KBM-7 (cell line): ENCODE data around the gene HDAC9.
A peak's percentile ranks its signal among the peaks of the same experiment; 100 is the strongest.
"Not testable (repeated sequence)": the region's sequence is repeated elsewhere in the genome, so short reads cannot be mapped to it uniquely, and the experiment has no call there.

ENCODE experiments used
- DNase-seq: peaks from one replicate; pipeline ENCODE4 v3.0.0-alpha.2; 2015
- in situ Hi-C: fragments of 300-500 bp; cut with MboI; formaldehyde crosslinking; loops from 2 replicates; pipeline ENCODE4 v1.14.3; 2020; ENCODE audit warnings: low sequenced_read_pairs, low pct_unique_long_range_greater_than_20kb, mixed read lengths

The HDAC9 gene

GRCh38 chr7:18680576-18680975, 185.0 kb downstream of the HDAC9 start:
- in situ Hi-C loops = no loop called here

GRCh38 chr7:18684916-18685315, 189.4 kb downstream of the HDAC9 start:
- in situ Hi-C loops = no loop called here

More at GRCh38 chr7:18680576-18680975, 185.0 kb downstream of the HDAC9 start:
- no peak for DNase-seq

GRCh38 chr7:18685971-18686370, 190.4 kb downstream of the HDAC9 start:
- in situ Hi-C loops = no loop called here
- no peak for DNase-seq

More at GRCh38 chr7:18684916-18685315, 189.4 kb downstream of the HDAC9 start:
- DNase-seq = no peak

- DNase-seq = no peak
Measured at GRCh38 chr7:18689551-18689950, 194.0 kb downstream of the HDAC9 start.

GRCh38 chr7:18693406-18693805, 197.9 kb downstream of the HDAC9 start:
- in situ Hi-C loops = no loop called here
- DNase-seq = no peak

More at GRCh38 chr7:18689551-18689950, 194.0 kb downstream of the HDAC9 start:
- in situ Hi-C loops = no loop called here

GRCh38 chr7:18693816-18694215, 198.3 kb downstream of the HDAC9 start:
- in situ Hi-C loops = no loop called here
- no peak for DNase-seq

- in situ Hi-C loops = no loop called here
- no peak for DNase-seq
Measured at GRCh38 chr7:18694484-18694883, 198.9 kb downstream of the HDAC9 start.

- in situ Hi-C loops = no loop called here
- DNase-seq = no peak
Measured at GRCh38 chr7:18694911-18695310, 199.4 kb downstream of the HDAC9 start.

GRCh38 chr7:18698258-18698734, 202.7 kb downstream of the HDAC9 start:
- DNase-seq = no peak
- in situ Hi-C loops = no loop called here

GRCh38 chr7:18700147-18700546, 204.6 kb downstream of the HDAC9 start:
- peak; percentile 4 for DNase-seq
- in situ Hi-C loops = no loop called here

- in situ Hi-C loops = no loop called here
- no peak for DNase-seq
Measured at GRCh38 chr7:18702071-18702829, 206.7 kb downstream of the HDAC9 start.

GRCh38 chr7:18703685-18704084, 208.1 kb downstream of the HDAC9 start:
- in situ Hi-C loops = no loop called here

GRCh38 chr7:18706670-18707069, 211.1 kb downstream of the HDAC9 start:
- DNase-seq = no peak
- in situ Hi-C loops = no loop called here

More at GRCh38 chr7:18703685-18704084, 208.1 kb downstream of the HDAC9 start:
- no peak for DNase-seq

GRCh38 chr7:18708204-18708603, 212.7 kb downstream of the HDAC9 start:
- no peak for DNase-seq
- in situ Hi-C loops = no loop called here

- no peak for DNase-seq
- in situ Hi-C loops = no loop called here
Measured at GRCh38 chr7:18715988-18716387, 220.4 kb downstream of the HDAC9 start.

GRCh38 chr7:18721429-18721828, 225.9 kb downstream of the HDAC9 start:
- in situ Hi-C loops = no loop called here
- DNase-seq = no peak

GRCh38 chr7:18724318-18724717, 228.8 kb downstream of the HDAC9 start:
- DNase-seq = no peak
- in situ Hi-C loops = no loop called here

GRCh38 chr7:18727115-18727870, 231.7 kb downstream of the HDAC9 start:
- DNase-seq = no peak
- in situ Hi-C loops = no loop called here

GRCh38 chr7:18736012-18736411, 240.5 kb downstream of the HDAC9 start:
- in situ Hi-C loops, DNase-seq: not testable (repeated sequence)

- in situ Hi-C loops = no loop called here
- DNase-seq = no peak
Measured at GRCh38 chr7:18740579-18740988, 245.0 kb downstream of the HDAC9 start.
